HG03039 (cell line): ENCODE results near the gene LEAP2.

Experiments used
- ATAC-seq: cut with Tn5 transposase; IDR thresholded peaks from one replicate; pipeline ENCODE4 v1.9.1; 2021; ENCODE audit warnings: mild to moderate bottlenecking, moderate library complexity; ENCODE audit not compliant: unreplicated experiment

The LEAP2 gene

GRCh38 chr5:132876020-132876759, 2.7 kb downstream of the LEAP2 start:
- ATAC-seq, result no peak

GRCh38 chr5:132877466-132877865, 4.0 kb downstream of the LEAP2 start:
- no peak for ATAC-seq

GRCh38 chr5:132877938-132878337, 4.5 kb downstream of the LEAP2 start:
- no peak for ATAC-seq

GRCh38 chr5:132883261-132883834, 9.9 kb downstream of the LEAP2 start:
- ATAC-seq, result no peak

- no peak for ATAC-seq
These were observed 11.1 kb downstream of the LEAP2 start for GRCh38 chr5:132884548-132884947.

- ATAC-seq, result no peak
These were observed 12.8 kb downstream of the LEAP2 start for GRCh38 chr5:132886064-132886823.

GRCh38 chr5:132887283-132887682, 13.8 kb downstream of the LEAP2 start:
- no peak for ATAC-seq

GRCh38 chr5:132889501-132889900, 16.0 kb downstream of the LEAP2 start:
- ATAC-seq, result no peak

- ATAC-seq, result no peak
These were observed 17.3 kb downstream of the LEAP2 start for GRCh38 chr5:132890817-132891216.

- ATAC-seq, result no peak
These were observed 22.3 kb downstream of the LEAP2 start for GRCh38 chr5:132895719-132896305.

GRCh38 chr5:132896685-132897084, 23.2 kb downstream of the LEAP2 start:
- ATAC-seq, result no peak

GRCh38 chr5:132898094-132898493, 24.6 kb downstream of the LEAP2 start:
- no peak for ATAC-seq

- no peak for ATAC-seq
These were observed 27.6 kb downstream of the LEAP2 start for GRCh38 chr5:132901036-132901435.

- no peak for ATAC-seq
These were observed 28.3 kb downstream of the LEAP2 start for GRCh38 chr5:132901730-132902129.

GRCh38 chr5:132905938-132906337, 32.5 kb downstream of the LEAP2 start:
- no peak for ATAC-seq

- ATAC-seq, result no peak
These were observed 33.7 kb downstream of the LEAP2 start for GRCh38 chr5:132907161-132907560.

GRCh38 chr5:132909702-132910101, 36.2 kb downstream of the LEAP2 start:
- no peak for ATAC-seq

- no peak for ATAC-seq
These were observed 42.2 kb downstream of the LEAP2 start for GRCh38 chr5:132915681-132916080.

GRCh38 chr5:132916086-132916485, 42.6 kb downstream of the LEAP2 start:
- no peak for ATAC-seq
